ENCODE data around the gene CLDN22. TPM values are rescaled to one million over a fixed set of nuclear protein-coding genes. Genes with fewer than 3 reads are reported as not detected.

The CLDN22 gene
- total and polyA plus RNA-seq, 9 of the 15 experiments (the other 6 are each of a cell fraction or from before 2014, with no cell fraction given): 0.21 TPM; not detected in 8

DNA sequence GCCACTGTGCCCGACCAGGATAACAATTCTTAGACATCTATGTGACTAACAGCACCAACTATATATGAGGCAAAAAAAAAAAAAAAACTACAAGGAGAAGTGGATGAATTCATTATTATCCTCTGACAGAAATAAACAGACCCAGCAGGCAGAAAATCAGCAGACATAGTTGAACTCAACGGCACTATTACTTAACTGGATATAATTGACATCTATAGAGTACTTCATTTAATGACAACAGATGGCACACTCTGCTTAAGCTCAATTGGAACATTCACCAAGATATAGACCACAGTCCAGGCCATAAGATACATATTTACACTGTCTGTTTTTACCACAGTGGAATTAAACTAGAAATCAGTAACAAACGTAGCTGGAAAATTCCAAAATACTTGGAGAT is 13.3 kb downstream of the CLDN22 start:
- Histone ChIP-seq H3K79me2 (ENCODE audit: control insufficient read depth, insufficient read depth, low read length) (no peaks in the 10 kb centered on the region), H3K27ac (ENCODE audit: extremely low read depth, low read depth, low read length) (no peak overlapping the region), H3K9me3 (replicated peaks; ENCODE audit: control insufficient read depth, insufficient read depth, low read depth, low read length) (no peaks in the 10 kb centered on the region), H3K36me3 (ENCODE audit: control insufficient read depth, insufficient read depth, low read length) (no peaks in the 10 kb centered on the region), H3K4me2 (ENCODE audit: insufficient read depth, low read length) (no peak overlapping the region), H3K27me3 (ENCODE audit: control insufficient read depth in 2 of 2, insufficient read depth in 2 of 2, low read length in 2 of 2) (no peaks in the 10 kb centered on the region), H4K20me1 (replicated peaks; ENCODE audit: control insufficient read depth, insufficient read depth, low read length) (no peaks in the 10 kb centered on the region), H3K4me1 (replicated peaks in 1 of 2; ENCODE audit: control insufficient read depth in 2 of 2, insufficient read depth in 2 of 2, low read length in 2 of 2) (no peaks in the 10 kb centered on the region), H3K9me1 (ENCODE audit: control insufficient read depth, insufficient read depth, low read length) (no peaks in the 10 kb centered on the region), H3K9ac (ENCODE audit: insufficient read depth in 1 of 2, low read depth in 2 of 2, low read length in 2 of 2) (no peak overlapping the region), H3K4me3 (no peak overlapping the region), H2AFZ (ENCODE audit: low read depth, low read length) (no peak overlapping the region)
- FAIRE-seq: no peak
- 61% methylated on average over 3 of the region's 3 CpGs for WGBS (ENCODE audit: insufficient coverage, low coverage, missing lambda C conversion rate)
- ChIA-PET CTCF (ENCODE audit: low intra/inter-chr PET ratio) (no interaction called here), POLR2A (interaction anchor here (0.7 kb wide), 1 partner anchor 10 kb away, joined by 3 read pairs; no protein-coding TSS in a partner anchor)
- DNase-seq (ENCODE audit: extremely low read depth in 1 of 4, low spot score in 3 of 4): no peak
- intact Hi-C loops (cut with micrococcal nuclease): no loop called here
- no peak for TF ChIP-seq KLF6 (CRISPR knock-in tag; IDR thresholded peaks at IDR 0.05; ENCODE audit: borderline replicate concordance)
- TF ChIP-seq BMI1 (IDR thresholded peaks at IDR 0.05; ENCODE audit: low read length): no peak
- TF ChIP-seq ESRRA (IDR thresholded peaks at IDR 0.05; ENCODE audit: borderline replicate concordance, low read depth): no peak
- TF ChIP-seq CSDE1 (IDR thresholded peaks at IDR 0.05): no peak
- TF ChIP-seq ZNF277 (CRISPR knock-in tag; IDR thresholded peaks at IDR 0.05; ENCODE audit: borderline replicate concordance): no peak
- in situ Hi-C loops (cut with MboI): no loop called here
- no peak for ATAC-seq
- no TSS peak for BruUV-seq (replicated peaks)

- Histone ChIP-seq H3K9ac (ENCODE audit: insufficient read depth in 1 of 2, low read depth in 2 of 2, low read length in 2 of 2) (no peak overlapping the region), H3K36me3 (ENCODE audit: control insufficient read depth, insufficient read depth, low read length) (no peaks in the 10 kb centered on the region), H3K27ac (ENCODE audit: extremely low read depth, low read depth, low read length) (no peak overlapping the region), H3K4me1 (replicated peaks in 1 of 2; ENCODE audit: control insufficient read depth in 2 of 2, insufficient read depth in 2 of 2, low read length in 2 of 2) (no peaks in the 10 kb centered on the region), H2AFZ (ENCODE audit: low read depth, low read length) (no peak overlapping the region), H3K4me3 (no peak overlapping the region), H3K4me2 (ENCODE audit: insufficient read depth, low read length) (no peak overlapping the region), H3K27me3 (ENCODE audit: control insufficient read depth in 2 of 2, insufficient read depth in 2 of 2, low read length in 2 of 2) (no peaks in the 10 kb centered on the region), H3K9me1 (ENCODE audit: control insufficient read depth, insufficient read depth, low read length) (no peaks in the 10 kb centered on the region), H4K20me1 (replicated peaks; ENCODE audit: control insufficient read depth, insufficient read depth, low read length) (no peaks in the 10 kb centered on the region), H3K79me2 (ENCODE audit: control insufficient read depth, insufficient read depth, low read length) (no peaks in the 10 kb centered on the region), H3K9me3 (replicated peaks; ENCODE audit: control insufficient read depth, insufficient read depth, low read depth, low read length) (no peaks in the 10 kb centered on the region)
- ATAC-seq: no peak
- DNase-seq (ENCODE audit: extremely low read depth in 1 of 4, low spot score in 3 of 4): no peak
- WGBS (ENCODE audit: insufficient coverage, low coverage, missing lambda C conversion rate): 79% methylated on average over 2 of the region's 2 CpGs
- FAIRE-seq: no peak
- intact Hi-C loops (cut with micrococcal nuclease): no loop called here
- no TSS peak for BruUV-seq (replicated peaks)
- CTCF ChIA-PET (ENCODE audit: low intra/inter-chr PET ratio): no interaction called here
- POLR2A ChIA-PET: no interaction called here
- in situ Hi-C loops (cut with MboI): no loop called here
- TF ChIP-seq RFX7 (CRISPR knock-in tag; IDR thresholded peaks at IDR 0.05): no peak
- TF ChIP-seq, protein P1, sequence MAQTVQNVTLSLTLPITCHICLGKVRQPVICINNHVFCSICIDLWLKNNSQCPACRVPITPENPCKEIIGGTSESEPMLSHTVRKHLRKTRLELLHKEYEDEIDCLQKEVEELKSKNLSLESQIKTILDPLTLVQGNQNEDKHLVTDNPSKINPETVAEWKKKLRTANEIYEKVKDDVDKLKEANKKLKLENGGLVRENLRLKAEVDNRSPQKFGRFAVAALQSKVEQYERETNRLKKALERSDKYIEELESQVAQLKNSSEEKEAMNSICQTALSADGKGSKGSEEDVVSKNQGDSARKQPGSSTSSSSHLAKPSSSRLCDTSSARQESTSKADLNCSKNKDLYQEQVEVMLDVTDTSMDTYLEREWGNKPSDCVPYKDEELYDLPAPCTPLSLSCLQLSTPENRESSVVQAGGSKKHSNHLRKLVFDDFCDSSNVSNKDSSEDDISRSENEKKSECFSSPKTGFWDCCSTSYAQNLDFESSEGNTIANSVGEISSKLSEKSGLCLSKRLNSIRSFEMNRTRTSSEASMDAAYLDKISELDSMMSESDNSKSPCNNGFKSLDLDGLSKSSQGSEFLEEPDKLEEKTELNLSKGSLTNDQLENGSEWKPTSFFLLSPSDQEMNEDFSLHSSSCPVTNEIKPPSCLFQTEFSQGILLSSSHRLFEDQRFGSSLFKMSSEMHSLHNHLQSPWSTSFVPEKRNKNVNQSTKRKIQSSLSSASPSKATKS (CRISPR knock-in tag; IDR thresholded peaks at IDR 0.05): no peak
These were observed 15.5 kb downstream of the CLDN22 start for GRCh38 chr4:183304538-183304937.

Data from K562 (cell line).